Measurements from ENCODE around the gene MME. TPM values are rescaled to one million over a fixed set of nuclear protein-coding genes. Genes with fewer than 3 reads are reported as not detected.
A peak's percentile ranks its signal among the peaks of the same experiment; 100 is the strongest.
"Not testable (repeated sequence)": the region's sequence is repeated elsewhere in the genome, so short reads cannot be mapped to it uniquely, and the experiment has no call there.

The MME gene
- total RNA-seq, 2 donors from 2014 or later, result 3.4 to 11.2 TPM

- H3K4me1 ChIP-seq; H3K4me3 ChIP-seq; H3K36me3 ChIP-seq (replicated peaks in 1 of 2; ENCODE audit: insufficient read depth in 1 of 2, low read depth in 2 of 2); H3K27me3 ChIP-seq; H3K27ac ChIP-seq; intact Hi-C loops (cut with DNase I); ATAC-seq; H3K9me3 ChIP-seq: not testable (repeated sequence)
- peak in 3 of 4 donors; percentile 18 to 61 (median 33) for DNase-seq
- TF ChIP-seq CTCF (IDR thresholded peaks at IDR 0.05), result peak in 3 of 7 experiments; percentile 7 to 43 (median 31)
- WGBS, 2 donors, result no CpG with 5 or more reads among the region's 14 CpGs
These were observed 44.6 kb downstream of the MME start for GRCh38 chr3:155124745-155125144.

- Histone ChIP-seq H3K4me3 (no peak overlapping the region), H3K4me1 (no peaks in the 10 kb centered on the region), H3K27me3 (no peaks in the 10 kb centered on the region), H3K36me3 (replicated peaks in 1 of 2; ENCODE audit: insufficient read depth in 1 of 2, low read depth in 2 of 2) (no peaks in the 10 kb centered on the region), H3K27ac (no peak overlapping the region), H3K9me3 (no peaks in the 10 kb centered on the region)
- TF ChIP-seq POLR2A (IDR thresholded peaks at IDR 0.05), result no peak
- TF ChIP-seq CTCF (IDR thresholded peaks at IDR 0.05), result no peak
- intact Hi-C loops (cut with DNase I), result no loop called here
- DNase-seq (no peak), ATAC-seq (no peak)
- 61 to 75% methylated on average over 2 of the region's 2 CpGs for WGBS, 2 donors
These were observed 49.3 kb downstream of the MME start for GRCh38 chr3:155129396-155129795.

GRCh38 chr3:155130001-155130400, 49.9 kb downstream of the MME start:
- H3K36me3 ChIP-seq (replicated peaks in 1 of 2; ENCODE audit: insufficient read depth in 1 of 2, low read depth in 2 of 2), result no peaks in the 10 kb centered on the region
- H3K4me1 ChIP-seq, result no peaks in the 10 kb centered on the region
- ATAC-seq (no peak), DNase-seq (no peak)
- no peaks in the 10 kb centered on the region for H3K27me3 ChIP-seq
- TF ChIP-seq POLR2A (IDR thresholded peaks at IDR 0.05), result no peak
- no peak for TF ChIP-seq CTCF (IDR thresholded peaks at IDR 0.05)
- no peaks in the 10 kb centered on the region for H3K9me3 ChIP-seq
- no peak overlapping the region for H3K4me3 ChIP-seq
- intact Hi-C loops (cut with DNase I), result no loop called here
- H3K27ac ChIP-seq, result no peak overlapping the region

- H3K27ac ChIP-seq, result no peak overlapping the region
- DNase-seq (no peak), ATAC-seq (no peak)
- H3K27me3 ChIP-seq, result no peaks in the 10 kb centered on the region
- no peak overlapping the region for H3K4me3 ChIP-seq
- no peak for TF ChIP-seq POLR2A (IDR thresholded peaks at IDR 0.05)
- TF ChIP-seq CTCF (IDR thresholded peaks at IDR 0.05), result no peak
- intact Hi-C loops (cut with DNase I), result no loop called here
- H3K4me1 ChIP-seq, result no peaks in the 10 kb centered on the region
- 24 to 50% methylated on average over 4 of the region's 4 CpGs for WGBS, 2 donors
- H3K36me3 ChIP-seq (replicated peaks in 1 of 2; ENCODE audit: insufficient read depth in 1 of 2, low read depth in 2 of 2), result no peaks in the 10 kb centered on the region
- H3K9me3 ChIP-seq, result no peaks in the 10 kb centered on the region
These were observed 51.0 kb downstream of the MME start for GRCh38 chr3:155131104-155131503.

- ATAC-seq; H3K9me3 ChIP-seq; H3K4me3 ChIP-seq; H3K27ac ChIP-seq; intact Hi-C loops (cut with DNase I); H3K36me3 ChIP-seq (replicated peaks in 1 of 2; ENCODE audit: insufficient read depth in 1 of 2, low read depth in 2 of 2); H3K4me1 ChIP-seq; H3K27me3 ChIP-seq; DNase-seq: not testable (repeated sequence)
- 34 to 37% methylated on average over 1 of the region's 1 CpG for WGBS, 2 donors
These were observed 54.2 kb downstream of the MME start for GRCh38 chr3:155134311-155134710.

Data from body of pancreas (tissue), 4 donors.